SKM-1 (cell line): ENCODE results near the gene ZNF324.
"Not testable (repeated sequence)": the region's sequence is repeated elsewhere in the genome, so short reads cannot be mapped to it uniquely, and the experiment has no call there.

Experiments used
- DNase-seq: peaks from one replicate; lab custom pipeline; 2025; ENCODE audit not compliant: unreplicated experiment; lab: John Stamatoyannopoulos, UW

Gene ZNF324

DNA sequence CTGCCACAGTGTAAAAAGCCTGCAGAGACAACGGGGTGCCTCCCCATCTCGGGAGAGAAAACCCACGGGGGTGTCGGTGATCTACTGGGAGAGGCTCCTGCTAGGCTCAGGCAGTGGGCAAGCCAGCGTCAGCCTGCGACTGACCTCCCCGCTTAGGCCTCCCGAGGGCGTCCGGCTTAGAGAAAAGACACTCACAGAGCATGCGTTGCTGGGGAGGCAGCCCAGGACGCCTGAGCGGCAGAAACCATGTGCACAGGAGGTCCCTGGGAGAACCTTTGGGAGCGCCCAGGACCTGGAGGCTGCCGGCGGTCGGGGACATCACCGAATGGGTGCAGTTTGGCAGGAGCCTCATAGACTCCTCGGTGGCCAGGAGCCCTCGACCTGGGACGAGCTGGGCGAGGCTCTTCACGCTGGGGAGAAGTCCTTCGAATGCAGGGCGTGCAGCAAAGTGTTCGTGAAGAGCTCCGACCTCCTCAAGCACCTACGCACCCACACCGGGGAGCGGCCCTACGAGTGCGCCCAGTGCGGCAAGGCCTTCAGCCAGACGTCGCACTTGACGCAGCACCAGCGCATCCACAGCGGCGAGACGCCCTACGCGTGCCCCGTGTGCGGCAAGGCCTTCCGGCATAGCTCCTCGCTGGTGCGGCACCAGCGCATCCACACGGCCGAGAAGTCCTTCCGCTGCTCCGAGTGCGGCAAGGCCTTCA lies 4.1 kb downstream of the ZNF324 start:
- DNase-seq: not testable (repeated sequence)

DNA sequence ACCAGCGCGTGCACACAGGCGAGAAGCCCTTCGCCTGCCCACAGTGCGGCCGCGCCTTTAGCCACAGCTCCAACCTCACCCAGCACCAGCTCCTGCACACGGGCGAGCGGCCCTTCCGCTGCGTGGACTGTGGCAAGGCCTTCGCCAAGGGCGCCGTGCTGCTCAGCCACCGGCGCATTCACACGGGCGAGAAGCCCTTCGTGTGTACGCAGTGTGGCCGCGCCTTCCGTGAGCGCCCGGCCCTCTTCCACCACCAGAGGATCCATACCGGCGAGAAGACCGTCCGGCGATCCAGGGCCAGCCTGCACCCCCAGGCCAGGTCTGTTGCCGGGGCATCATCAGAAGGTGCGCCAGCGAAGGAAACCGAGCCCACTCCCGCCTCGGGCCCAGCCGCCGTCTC lies 4.9 kb downstream of the ZNF324 start:
- no peak for DNase-seq

DNA sequence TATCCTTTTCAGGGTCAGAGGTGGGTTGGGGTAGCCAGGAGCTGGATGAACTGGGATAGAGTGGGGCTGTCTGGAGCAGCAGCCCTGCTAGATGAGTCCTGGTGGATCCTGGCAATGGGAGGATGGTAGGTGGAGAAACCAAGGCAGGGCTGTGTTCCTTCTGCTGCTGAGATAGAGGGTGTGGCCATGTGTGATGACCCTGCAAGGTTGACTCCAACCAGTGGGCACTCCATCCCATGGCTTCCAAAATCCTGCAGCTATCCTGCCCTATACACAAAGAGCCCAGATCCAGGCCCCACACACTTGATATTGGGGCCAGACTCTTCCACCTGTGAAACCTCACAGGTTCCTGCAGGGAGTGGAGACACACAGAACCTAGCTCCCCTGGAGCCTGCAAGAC lies 6.9 kb downstream of the ZNF324 start:
- no peak for DNase-seq

DNA sequence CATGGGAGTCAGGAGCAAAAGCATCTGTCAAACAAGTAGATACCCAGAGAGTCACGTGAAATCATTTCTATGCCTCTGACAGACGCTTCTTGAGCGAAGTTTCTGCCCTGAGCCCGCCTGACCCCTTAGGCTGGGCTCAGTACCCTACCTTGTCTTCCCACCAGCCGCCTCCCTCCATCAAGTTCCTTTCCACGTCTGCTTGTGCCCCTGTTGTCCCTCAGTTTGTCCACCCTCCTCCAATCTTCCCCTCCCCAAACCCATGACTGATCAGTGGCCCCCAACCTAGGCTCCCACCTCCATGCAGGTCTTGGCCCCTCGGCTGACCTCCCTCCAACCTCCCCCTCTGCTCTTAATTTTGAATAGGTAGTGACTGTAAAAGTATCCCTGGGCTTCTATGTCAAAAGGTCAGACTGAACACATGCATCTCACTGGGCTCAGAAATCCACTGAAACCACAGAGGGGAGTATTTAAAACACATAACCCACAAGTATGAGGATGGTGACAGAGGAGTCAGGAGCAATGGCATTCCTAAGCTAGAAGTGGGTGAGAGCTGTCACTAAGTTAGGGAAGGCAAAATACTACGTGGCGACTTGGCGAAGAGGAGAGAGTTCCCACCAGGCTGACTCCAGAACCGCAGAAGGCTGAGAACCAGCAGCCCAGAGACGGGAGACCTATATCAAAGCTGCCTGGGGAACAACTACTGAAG lies 7.6 kb downstream of the ZNF324 start:
- DNase-seq: no peak

DNA sequence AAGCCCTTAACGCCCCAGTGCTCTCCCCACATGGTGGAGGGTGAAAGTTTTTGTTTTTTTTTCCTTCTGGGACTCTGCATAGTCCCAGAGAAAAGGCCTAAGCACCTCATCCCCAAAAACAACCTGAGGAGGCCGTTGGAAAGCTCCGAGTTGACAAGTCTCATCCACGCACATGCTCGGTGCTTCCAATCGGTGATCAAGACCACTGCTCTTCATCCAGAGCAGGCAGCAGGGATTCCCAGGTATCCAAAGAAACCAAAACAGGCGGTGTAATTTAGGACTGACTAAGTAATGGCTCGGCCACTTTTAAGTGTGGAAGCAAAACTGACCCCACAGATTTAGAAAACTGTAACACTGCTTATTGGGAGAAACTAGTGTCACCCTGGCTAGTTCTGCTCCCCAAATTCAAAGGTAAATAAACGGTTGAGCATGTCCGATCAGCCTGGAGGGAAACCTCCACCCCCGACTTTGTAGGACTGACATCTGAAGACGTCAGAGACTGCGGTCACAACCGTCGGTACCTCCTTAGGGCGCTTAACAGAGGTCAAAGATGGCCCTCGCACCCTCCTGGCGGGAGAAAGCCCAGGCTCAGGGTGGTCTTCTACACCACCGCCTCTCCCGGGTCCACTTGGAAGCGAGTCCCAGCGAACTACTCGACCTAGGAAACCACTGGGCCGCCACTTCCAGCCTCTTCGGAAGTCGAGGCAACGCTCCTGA lies 8.3 kb downstream of the ZNF324 start:
- no peak for DNase-seq

DNA sequence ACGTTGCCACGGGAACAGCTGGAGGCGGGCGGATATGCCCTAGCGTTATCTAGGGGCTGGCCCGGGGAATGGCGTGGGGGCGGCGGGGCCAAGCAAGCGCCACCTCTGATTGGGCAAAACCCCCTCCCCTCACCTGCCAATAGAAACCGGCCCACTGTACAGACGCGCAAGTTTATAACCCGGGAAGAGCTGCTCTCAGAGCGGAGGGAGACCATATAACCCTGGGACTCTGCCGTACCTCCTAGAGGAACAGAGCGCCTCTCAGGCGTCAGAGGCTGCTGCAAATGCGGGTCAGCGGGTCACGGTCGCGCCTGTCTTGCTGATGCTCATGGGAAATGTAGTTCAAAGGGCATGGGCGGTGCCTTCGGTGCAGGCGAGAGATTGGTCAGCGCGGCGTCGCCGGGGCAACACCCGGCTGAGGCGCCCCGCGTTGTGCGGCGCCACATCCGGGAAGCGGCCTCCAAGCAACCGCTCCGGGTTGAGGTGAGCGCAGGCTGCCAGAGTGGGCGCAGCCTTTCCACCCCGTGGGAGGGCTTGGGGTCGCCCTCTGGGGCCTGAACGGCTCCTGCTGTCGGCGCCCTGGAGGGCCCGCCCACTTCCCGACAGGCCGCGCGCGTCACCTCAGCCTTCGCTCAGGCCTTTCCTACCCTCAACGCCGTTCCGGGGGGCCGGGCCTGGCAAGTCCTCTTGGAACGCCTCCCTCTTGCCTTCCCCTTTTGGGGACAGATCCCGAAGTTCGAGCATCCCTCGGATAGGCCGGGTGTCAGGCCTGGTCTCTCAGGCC lies 9.0 kb downstream of the ZNF324 start, which contains the start of gene ZNF446:
ZNF446 (plus strand) TSS at position 639 of the 784 bp plus-strand sequence. CDS start 867 bp downstream, outside the sequence.
- DNase-seq: peak; percentile 25

DNA sequence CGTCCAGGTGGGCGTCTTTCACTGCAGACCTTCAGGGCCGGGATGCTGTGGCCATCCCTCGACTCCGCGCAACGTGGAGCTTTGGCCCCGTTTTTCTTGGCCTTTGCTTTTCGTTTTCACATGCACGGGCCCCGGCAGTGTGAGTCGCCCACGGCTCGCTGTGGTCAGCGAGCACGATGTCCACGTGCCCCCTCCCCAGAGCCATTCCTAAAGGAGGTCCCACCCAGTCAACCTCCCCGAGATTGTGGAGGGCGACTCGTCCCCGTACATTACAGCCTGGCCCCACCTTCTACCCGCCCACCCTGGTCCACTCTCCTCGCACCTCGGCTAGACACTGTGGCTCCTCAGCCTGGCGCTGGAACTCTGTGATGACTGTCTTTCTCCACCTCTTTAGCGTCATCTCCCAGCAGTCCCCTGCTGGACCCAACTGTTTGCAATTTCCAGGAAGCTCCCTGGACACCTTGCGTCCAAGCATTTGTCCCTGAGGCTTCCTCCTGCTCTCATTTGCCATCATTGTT lies 9.7 kb downstream of the ZNF324 start:
- no peak for DNase-seq

DNA sequence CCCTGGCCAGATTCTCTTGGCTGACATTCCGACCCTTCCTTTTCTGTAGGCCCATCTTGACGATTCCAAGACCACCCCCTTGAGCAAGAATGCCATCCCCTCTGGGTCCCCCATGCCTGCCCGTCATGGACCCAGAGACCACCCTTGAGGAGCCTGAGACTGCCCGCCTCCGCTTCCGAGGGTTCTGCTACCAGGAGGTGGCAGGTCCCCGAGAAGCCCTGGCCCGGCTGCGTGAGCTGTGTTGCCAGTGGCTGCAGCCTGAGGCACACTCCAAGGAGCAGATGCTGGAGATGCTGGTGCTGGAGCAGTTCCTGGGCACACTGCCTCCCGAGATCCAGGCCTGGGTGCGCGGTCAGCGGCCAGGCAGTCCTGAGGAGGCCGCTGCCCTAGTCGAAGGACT lies 10.2 kb downstream of the ZNF324 start:
- no peak for DNase-seq

DNA sequence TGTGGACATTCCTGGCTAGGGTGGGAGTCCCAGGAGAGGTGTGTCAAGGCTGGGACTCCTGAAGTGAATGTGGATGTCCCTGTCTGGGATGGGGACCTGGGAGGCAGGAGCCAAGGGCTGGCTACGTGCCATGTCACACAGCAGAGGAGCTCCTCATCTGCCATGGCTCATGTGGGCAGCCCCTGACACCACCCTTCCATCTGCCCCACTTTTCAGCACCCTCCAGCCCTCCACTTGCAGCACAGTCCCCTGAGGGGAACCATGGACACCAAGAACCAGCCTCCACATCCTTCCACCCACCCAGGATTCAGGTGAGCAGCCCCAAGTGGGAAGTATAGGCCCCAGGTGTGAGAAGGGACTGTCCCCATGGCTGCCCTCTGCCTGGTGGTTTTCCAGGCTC lies 11.0 kb downstream of the ZNF324 start:
- no peak for DNase-seq

DNA sequence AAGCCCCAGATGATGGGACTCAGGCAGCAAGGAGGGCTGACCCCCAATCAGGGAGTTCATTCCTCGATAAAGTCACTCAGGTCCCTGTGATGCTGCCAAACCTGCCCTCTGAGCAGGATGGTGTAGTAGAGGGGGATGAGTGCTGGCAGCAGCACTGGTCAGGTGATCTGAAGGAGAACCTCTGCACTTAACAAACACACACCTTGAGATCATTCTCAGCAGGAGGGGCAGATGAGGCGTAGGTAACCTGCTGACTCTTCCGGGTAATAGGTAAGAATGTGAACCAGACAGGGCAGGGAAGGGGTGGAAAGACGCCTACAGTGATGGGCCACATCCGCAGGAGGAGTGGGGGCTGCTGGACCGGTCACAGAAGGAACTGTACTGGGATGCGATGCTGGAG lies 12.4 kb downstream of the ZNF324 start:
- no peak for DNase-seq

DNA sequence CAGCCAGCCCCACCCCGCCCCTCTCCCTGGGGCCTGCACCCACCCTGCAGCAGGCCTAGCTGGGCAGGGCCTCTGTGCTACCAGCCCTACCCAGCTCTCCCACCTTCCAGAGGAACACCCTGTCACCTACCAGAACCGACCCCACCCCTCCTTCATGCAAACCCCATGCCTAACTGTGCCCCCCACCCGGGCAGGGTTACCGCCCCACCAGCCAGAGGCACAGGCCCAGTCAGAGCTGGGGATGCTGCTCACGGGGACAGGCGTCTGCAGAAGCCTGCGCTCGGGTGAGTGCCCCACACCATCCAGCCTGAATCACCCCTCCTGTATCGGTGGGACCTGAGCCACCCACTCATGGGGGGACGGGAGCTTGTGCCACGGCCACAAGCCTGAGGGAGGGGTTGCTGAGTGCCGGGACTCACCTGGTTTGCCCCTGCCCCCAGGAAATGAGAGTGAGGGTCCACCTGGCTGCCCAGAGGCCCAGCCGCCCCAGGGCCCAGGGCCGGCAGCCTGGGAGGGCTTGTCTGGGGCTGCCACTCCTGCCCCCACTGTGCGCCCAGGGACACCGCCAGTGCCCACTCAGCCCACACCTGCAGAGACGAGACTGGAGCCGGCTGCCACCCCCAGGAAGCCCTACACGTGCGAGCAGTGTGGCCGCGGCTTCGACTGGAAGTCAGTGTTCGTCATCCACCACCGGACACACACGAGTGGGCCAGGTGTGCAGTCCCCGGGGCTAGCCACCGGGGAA lies 13.0 kb downstream of the ZNF324 start:
- DNase-seq: no peak

DNA sequence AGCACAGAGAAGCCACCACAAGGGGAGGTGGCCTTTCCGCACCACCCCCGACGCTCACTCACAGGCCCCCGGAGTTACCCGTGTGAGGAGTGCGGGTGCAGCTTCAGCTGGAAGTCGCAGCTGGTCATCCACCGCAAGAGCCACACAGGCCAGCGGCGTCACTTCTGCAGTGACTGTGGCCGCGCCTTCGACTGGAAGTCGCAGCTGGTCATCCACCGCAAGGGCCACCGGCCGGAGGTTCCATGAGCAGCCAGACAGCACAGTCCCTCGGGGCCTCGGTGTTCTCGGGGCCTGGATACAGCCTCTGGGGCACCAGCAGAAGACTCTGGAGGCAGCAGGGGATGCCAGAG lies 13.6 kb downstream of the ZNF324 start:
- DNase-seq: no peak

DNA sequence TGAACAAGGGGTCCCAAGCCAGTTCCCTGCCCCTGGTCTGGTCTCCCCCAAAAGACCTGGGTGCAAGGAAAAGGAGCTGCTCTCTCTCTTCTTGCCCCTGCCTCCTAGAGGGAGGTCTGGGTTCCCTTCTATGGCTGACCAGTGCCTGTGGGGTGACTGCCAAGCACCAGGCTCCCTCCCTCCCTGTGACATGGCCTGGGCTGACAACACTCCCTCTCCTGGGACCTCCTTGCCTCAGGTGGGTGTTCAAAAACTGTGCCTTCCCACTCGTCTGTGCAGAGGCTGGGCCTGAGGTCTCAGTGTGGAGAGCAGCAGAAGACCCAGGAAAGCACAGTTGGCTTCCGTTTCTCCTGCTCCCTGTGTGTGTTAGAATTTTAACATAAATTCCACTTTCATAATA lies 14.0 kb downstream of the ZNF324 start:
- DNase-seq: no peak

DNA sequence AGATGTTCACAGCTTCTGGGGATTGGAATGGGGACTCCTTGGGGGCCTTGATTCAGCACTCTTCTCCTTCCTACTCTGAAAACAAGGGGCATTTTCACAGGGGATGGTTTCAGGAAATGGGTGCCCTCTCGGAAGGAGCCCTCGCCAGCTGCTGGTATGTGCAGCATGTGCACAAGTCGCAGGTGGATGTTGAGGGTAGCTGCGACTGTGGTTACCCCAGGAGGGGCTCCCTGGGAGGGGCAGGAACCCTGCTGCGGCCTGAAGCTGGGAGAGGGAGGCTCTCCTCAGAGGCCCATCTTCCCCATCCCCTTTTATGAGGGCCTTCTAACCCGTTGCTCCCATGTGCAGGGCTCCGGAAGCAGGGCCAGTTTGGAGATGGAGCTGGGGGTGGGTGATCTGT lies 15.5 kb downstream of the ZNF324 start:
- no peak for DNase-seq

DNA sequence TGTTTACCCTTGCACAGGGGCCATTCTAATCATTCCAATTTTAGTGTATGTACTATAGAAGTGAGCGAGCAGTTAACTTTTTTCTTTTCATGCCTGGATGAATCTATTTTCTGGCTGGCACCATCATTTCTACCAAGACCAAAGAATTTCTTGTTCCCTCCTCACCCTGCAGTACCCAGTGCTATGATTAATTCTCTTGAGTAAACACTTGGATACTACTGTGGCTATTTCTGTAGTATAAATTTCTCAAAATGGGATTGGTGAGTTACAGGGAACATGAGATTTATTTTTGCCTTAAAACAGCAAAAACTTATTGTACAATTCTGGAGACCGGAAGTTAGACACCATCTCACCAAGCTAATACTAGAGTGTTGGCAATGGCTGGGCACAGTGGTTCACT lies 16.9 kb downstream of the ZNF324 start:
- no peak for DNase-seq

DNA sequence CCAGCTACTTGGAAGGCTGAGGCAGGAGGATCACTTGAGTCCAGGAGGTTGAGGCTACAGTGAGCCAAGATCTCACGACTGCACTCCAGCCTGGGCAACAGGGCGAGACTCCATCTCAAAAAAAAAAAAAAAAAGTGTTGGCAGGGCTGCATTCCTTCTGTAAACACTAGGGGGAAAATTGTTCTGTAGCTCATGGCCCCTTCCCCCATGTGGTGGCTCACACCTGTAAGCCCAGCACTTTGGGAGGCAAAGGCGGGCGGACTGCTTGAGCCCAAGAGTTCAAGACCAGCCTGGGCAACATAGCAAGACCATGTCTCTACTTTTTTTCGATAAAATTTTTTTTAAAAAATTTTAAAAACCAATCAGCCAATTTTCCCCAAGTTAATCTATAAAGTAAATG lies 17.5 kb downstream of the ZNF324 start:
- DNase-seq: not testable (repeated sequence)

DNA sequence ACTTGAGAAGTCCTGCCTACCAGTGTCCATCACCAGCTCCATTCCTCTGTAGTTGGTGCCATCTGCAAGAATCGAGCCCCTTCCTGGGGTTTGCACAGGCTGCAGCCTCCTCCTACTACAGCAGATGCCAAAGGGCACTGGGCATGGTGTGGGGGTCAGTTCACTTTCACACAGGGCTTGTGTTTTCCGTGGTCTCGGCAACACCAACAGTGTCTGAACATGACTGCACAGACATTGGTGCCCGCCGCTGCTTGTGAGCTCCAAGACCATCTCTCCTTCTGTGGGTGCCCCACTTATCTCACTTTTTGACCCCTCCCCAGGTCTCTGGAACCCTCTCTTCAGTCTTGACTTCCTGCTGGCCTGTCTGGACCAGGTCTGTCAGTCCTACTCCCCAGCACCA lies 24.5 kb downstream of the ZNF324 start:
- DNase-seq: no peak

DNA sequence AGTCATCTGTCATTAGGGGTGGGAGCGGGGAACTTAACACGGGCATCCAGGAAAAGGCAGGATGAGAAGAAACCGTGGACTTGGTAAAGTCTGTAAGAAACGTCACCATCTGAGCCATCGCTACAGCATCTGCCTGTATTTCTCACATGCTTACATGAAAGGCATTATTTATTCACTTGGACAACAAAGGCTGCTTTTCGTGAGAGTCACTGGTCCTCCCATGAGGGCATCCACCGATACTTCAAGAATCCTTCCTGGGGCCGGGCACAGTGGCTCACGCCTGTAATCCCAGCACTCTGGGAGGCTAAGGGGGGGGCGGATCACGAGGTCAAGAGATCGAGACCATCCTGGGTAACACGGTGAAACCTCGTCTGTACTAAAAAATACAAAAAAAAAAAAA lies 25.4 kb downstream of the ZNF324 start:
- no peak for DNase-seq

DNA sequence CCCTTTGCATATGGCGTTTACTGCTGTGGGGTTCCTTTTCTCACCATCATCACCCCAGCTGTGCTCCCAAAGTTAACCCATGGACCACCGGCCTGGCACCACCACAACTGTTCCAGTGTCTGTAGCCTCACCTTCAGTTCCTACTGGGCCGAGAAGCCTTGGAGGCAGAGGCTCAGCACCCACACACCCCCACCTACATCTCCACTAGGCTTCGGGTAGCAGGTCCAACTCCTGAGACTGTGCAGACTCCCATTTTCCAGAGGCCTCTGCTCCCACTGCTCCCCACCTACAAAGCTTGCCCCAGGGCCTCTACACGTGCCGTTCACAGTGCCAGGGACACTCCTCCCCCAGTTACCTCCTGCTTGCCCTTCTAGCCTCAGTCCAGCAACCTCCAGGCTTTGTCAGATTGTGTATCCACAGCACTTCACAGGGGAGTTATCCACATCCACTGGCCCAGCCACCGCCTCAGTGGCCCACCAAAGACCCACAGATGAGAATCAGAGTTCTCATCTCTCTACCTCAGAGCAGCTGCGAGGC lies 30.8 kb downstream of the ZNF324 start:
- DNase-seq: no peak

DNA sequence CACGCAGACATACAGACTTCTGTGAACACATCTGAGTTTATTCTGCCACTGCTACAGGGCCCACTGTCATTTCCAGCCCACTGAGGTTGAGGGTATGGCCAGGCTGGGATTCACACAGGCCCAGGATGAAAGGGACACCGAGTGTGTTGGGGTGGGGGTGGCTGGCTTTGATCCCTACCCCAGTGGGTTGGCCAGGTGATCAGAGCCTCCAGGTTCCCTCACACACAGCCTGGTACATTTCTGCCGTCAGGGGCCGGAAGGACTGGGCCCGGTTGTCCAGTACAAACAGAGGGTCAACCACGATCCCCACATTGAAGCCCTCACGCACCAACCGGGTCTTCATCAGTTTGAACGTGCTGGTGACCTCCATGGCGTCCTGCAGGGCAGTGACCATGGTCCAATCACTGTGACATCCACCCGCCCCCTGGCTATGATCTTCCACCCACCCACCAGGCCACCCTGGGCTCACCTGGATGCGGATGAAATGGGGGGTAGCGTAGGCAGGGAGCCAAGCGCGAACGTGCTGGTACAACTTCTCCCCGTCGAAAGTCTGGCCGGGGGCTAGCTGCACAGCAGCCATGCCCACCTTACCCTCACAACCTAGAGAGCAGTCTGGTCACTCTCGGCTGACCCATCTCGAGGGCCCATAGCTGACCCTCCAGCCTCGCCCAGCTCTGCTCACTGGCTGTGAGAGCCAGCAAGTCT lies 31.6 kb downstream of the ZNF324 start:
- DNase-seq: no peak
